GM19023 (cell line): Measurements from ENCODE around the gene F5.

Experiments
- ATAC-seq: cut with Tn5 transposase; IDR thresholded peaks from one replicate; pipeline ENCODE4 v1.9.1; 2021; ENCODE audit warnings: mild to moderate bottlenecking, moderate library complexity; ENCODE audit not compliant: unreplicated experiment

Gene F5

DNA sequence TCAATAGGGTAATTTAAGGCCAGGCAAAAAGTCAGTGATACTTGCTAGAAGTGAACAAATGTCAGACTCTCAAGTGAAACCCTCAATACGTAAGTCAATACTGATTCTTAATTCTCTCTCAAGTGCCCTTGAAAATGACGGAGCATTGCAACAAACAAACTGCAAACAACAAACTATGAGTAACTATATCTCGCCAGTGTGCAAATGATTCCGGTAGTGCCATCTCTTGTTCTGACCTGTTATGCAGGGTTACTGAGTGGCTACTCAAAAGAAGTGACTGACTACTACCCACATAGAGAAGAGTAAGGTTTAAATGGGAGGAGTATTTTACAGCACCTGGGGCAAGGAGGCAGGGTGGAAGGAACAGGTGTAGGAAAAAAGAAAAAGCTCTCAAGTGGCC is 102.2 kb downstream of the F5 start:
- ATAC-seq = no peak

DNA sequence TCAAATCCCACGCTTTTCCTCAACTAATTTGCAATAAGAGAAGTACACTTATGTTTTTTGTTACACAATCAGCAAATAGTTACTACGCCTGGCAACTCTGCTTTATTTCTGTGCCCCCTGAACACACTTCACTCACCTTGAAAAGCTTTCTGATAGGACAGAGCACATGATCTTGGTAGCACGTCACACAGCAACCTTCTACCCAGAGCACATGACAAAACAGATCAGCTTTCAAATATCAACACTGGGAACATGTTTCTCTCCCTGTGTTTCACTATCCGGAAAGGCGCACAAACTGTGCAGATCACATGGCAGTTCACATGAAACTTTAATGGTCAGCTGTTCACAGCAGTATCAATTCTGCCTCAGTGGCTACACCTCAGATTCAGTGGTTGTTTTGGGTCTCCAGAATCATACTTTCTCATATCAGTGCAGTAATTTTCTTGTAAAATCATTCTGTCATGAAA is 102.7 kb downstream of the F5 start:
- ATAC-seq = no peak

DNA sequence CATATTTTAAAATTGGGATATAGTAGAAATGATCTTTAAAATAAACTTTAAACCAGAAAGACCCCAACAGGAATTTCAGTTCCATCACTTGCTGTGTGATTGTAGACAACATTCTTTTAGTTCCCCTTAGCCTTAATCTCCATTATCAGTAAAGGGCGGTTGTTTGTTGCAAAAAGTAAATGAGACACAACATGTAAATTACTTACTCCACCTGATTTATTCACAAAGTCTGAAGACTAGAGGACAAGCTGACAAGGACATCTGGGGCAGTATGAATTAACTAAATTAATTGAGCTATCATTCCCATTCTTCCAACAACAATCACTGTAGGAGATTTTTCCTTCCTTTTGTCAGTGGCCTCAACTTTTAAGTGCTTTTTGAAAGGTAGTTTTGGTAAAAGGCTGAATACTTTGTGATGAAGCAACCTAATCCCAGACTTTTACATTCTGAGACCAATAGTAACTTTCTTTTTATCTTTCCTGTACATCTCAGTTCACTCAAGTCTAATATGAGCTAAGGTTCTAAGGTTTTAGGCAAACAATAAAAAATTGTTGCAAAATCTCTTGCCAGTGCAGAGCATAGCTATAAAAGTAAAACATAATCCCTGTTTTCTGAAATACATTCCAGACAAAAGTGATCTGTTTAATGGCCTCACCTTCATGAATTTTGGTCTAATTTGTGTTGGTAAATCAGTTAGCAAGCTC is 106.8 kb downstream of the F5 start:
- ATAC-seq = no peak

DNA sequence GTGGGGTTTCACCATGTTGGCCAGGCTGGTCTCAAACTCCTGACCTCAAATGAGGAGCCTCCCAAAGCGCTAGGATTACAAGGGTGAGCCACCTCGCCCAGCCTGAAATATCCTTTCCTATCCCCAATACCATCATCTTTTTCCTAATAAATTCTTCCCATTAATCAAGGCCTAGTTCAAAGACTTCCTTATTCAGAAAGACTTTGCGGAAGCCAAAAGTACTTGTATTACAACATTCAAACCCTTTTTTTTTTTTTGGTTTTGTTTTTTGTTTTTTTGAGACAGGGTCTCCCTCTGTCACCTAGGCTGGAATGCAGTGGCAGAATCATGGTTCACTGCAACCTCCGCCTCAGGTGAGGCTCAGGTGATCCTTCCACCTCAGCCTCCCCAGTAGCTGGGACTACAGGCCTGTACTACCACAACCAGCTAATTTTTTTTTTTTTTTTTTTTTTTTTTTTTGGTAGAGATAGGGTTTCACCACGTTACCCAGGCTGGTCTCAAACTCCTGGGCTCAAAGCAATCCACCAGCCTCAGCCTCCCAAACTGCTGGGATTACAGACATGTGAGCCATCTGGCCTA is 108.1 kb downstream of the F5 start:
- ATAC-seq = no peak

DNA sequence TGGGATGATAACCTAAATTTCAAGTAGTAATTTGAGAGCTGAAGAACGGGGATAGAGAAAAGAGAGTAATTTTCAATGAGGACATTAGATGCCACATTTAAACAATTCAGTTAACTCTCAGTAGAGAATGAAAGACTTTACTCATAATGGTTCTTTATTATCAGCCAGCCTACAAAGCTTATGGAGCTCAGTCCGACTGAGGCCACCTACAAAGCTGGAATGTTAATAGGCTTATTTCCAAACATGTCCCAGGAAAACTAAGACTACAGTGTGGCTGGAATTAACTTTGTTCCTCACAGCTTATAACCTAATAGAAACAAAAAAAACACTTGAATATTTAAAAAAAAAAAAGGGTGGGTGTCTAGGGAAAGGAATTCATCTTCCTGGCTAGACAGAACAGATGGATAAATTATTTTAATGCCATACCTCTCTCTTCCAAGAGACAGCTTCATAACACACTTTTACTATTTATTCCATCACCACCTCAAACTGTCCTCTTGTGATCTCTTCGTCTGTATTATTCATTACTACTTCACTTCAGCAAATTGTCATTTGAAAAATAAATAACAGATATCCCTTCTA is 110.4 kb downstream of the F5 start:
- ATAC-seq = no peak

DNA sequence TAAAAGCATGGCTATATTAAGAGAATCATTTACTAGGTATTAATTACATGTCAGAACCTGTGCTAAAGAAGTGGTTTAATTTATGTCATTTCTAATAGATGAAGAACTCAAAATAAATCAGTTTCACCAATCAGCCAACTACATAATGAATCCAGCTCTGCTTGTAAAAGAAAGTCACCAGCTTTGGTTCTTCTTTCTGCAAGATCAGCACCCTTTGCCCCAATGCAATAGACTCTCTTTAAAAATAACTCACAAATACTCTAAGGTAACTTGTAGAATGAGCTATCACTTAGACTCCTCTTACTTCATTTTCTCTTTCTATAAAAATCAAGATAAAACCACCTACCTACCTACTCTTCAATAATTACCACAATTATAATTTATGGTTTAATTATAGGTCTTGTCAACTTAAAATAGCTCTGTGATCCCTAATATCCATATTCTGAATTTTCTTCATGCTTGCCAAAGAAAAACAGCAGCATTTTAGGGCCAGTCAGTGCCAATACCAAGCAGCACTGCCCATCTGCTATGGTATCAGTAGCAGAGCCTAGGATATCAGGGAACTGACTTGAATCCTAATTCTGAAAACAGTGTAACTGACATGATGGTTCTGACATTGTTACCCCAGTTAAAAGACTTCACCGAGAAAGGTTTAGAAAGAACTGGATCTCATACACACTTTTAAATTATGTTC is 111.8 kb downstream of the F5 start:
- ATAC-seq = no peak

DNA sequence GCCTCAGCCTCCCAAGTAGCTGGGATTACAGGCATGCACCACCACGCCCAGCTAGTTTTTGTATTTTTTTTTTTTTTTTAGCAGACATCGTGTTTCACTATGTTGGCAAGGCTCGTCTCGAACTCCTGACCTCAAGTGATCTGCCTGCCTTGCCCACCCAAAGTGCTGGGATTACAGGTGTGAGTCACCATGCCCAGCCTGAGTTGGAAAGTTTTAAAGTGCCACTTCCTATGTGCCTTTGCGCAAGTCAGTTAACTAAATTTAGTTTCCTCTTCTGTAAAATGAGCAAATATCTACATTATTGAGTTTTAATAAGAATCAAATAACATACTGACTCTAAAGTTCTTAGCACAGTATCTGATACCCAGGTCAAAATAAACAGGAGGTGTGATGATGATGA is 112.9 kb downstream of the F5 start:
- no peak for ATAC-seq

DNA sequence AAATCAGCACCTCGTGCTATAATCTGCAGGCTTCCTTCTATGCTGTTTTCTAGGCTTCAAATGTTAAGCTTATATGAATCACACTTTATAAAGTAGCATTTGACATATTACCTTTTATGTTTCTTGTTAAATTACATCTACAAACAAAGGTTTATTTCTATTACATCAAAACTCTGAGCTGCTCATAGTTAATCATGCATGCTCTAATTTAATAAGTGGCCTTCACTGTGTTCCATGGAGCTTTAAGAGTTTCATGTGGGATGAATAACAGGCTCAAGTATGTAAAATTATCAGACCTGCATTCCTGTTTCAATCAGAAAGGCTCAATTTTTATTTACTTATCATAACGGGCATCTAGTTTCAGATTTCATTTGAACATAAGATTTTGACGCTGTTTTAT is 113.5 kb downstream of the F5 start:
- ATAC-seq = no peak

DNA sequence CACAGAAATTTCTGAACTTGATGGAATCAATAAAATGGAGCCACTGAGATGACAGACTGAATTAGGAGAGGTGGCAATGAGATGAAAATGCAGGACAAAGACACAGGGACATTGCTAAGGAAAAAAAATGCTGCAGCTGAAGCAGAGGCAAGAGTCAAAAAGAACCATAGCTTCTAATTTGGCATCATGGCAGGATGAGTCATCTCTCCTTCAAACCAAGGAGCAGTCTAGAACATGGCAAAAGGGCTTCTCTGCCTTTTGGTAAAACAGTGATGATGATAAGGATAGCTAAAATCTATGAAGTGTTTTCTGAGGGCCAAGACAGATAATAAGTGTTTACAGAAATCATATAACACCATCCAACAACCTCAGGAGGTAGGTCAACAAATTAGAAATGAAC is 117.3 kb downstream of the F5 start:
- ATAC-seq = no peak

DNA sequence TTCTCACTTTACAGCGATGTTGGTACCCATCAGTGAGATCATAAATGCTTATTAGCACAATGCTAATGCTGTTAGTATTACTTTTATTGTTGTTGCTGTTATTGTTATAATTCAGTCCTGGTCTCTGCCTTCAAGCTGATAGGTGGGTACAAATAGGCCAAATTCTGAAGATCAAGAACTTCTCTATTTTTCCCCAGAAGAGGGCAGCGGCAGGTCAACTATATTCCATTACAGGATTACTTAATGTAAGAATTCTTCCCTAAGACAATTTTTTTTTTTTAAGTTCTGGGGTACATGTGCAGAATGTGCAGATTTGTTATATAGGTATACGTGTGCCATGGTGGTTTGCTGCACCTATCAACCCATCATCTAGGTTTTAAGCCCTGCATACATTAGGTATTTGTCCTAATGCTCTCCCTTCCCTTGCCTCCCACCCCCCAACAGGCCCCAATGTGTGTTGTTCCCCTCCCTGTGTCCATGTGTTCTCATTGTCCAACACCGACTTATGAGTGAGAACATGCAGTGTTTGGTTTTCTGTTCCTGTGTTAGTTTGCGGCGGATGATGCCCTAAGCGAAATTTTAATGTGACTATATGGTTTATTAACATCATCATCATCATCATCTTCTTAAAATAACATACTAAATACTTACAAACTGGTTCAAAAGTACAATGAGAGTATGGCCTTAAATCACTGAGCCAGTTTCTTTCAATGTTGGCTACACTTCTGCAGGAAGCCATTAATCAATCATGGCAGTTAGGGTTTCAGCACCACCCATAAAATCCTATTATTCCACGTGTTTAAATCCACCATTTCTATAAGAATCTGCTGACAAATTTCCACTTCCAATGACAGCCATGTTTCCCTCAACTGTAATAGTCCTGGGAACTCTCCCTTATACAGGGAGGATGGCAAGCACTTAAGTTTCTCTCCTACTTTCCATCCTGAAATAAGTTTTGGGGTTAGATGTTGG is 119.7 kb downstream of the F5 start:
- no peak for ATAC-seq

DNA sequence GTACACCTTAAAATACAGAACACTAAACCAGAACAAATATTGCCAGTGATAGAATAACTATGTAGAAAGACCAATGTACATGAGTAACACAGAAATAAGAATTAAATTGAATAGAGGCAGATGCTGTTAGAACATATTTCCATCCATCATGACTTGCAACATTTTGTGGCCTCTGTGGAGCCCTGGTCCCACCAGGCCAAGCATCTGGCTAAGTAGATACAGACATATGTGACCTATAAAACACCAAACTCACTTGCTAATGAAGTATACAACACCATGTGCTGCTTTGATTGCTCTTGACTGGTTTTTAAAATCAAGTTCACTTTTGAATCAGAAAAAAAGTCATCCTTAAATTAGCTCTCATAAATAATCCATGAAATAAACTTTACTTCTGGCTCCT is 121.0 kb downstream of the F5 start:
- no peak for ATAC-seq
